SU-DHL-6 (cell line): ENCODE results near the gene C3orf49.

Experiments
- H2AFZ ChIP-seq: fragments of 200-600 bp; sonication (generic); 2 replicates; pipeline ENCODE4 v1.6.1; 2014; ENCODE audit warnings: low read depth, mild to moderate bottlenecking, moderate library complexity, mixed read lengths, antibody characterized with exemption, low read length; ENCODE audit not compliant: severe bottlenecking
- H3F3A ChIP-seq: fragments of 200-600 bp; shearing (Covaris generic); 2 replicates; pipeline ENCODE4 v1.6.0; 2016; ENCODE audit warnings: antibody characterized with exemption, mild to moderate bottlenecking; ENCODE audit not compliant: insufficient read depth
- H3K27ac ChIP-seq: fragments of 200-600 bp; sonication (generic); 2 replicates; pipeline ENCODE4 v1.5.1; 2016; ENCODE audit warnings: low read depth, mild to moderate bottlenecking, low read length, moderate library complexity, mixed read lengths
- H3K27me3 ChIP-seq: fragments of 200-600 bp; sonication (generic), shearing (Covaris generic); 2 replicates; pipeline ENCODE4 v1.6.0; 2014; ENCODE audit warnings: mild to moderate bottlenecking, low read length
- H3K36me3 ChIP-seq: fragments of 200-600 bp; sonication (generic); 2 replicates; pipeline ENCODE4 v1.6.1; 2014; ENCODE audit warnings: mild to moderate bottlenecking, low read length, mixed read lengths
- H3K4me2 ChIP-seq: fragments of 300-600, 200-600 bp; shearing (Covaris generic), sonication (generic); 2 replicates; pipeline ENCODE4 v1.6.0; 2014; ENCODE audit warnings: low read length, low read depth, mild to moderate bottlenecking; ENCODE audit not compliant: poor library complexity, severe bottlenecking
- H3K4me3 ChIP-seq: fragments of 200-600 bp; sonication (generic); 2 replicates; pipeline ENCODE4 v1.5.1; 2014; ENCODE audit warnings: antibody characterized with exemption, low read length, mild to moderate bottlenecking, mixed read lengths; ENCODE audit not compliant: insufficient read depth, poor library complexity, severe bottlenecking
- H3K79me2 ChIP-seq: fragments of 200-600 bp; sonication (generic); 2 replicates; pipeline ENCODE4 v1.6.1; 2014; ENCODE audit warnings: mild to moderate bottlenecking, low read length, moderate library complexity; ENCODE audit not compliant: insufficient read depth
- H3K9ac ChIP-seq: fragments of 200-600 bp; sonication (generic); 2 replicates; pipeline ENCODE4 v1.7.0; 2014; ENCODE audit warnings: mild to moderate bottlenecking, low read length
- H3K9me2 ChIP-seq: fragments of 200-600 bp; sonication (generic); replicated peaks from 2 replicates; pipeline ENCODE4 v1.6.1; 2014; ENCODE audit warnings: low read length; ENCODE audit not compliant: insufficient read depth
- H3K9me3 ChIP-seq: fragments of 200-600 bp; sonication (generic); 2 replicates; pipeline ENCODE4 v1.6.1; 2014; ENCODE audit warnings: low read length, mixed read lengths; ENCODE audit not compliant: insufficient read depth
- H4K20me1 ChIP-seq: fragments of 200-600 bp; sonication (generic); 2 replicates; pipeline ENCODE4 v1.6.1; 2014; ENCODE audit warnings: low read depth, mild to moderate bottlenecking, antibody characterized with exemption, low read length, moderate library complexity, mixed read lengths
- CTCF ChIP-seq: fragments of 200-600 bp; sonication (generic); IDR thresholded peaks from one replicate; pipeline ENCODE4 v1.5.1; 2017; ENCODE audit warnings: antibody characterized with exemption, mild to moderate bottlenecking, low read length, moderate library complexity; ENCODE audit not compliant: insufficient read depth, poor library complexity, severe bottlenecking
- EZH2phosphoT487 ChIP-seq: fragments of 200-600 bp; sonication (generic), shearing (Covaris generic); conservative IDR thresholded peaks from 2 replicates; pipeline ENCODE4 v1.6.1; 2018; ENCODE audit warnings: mild to moderate bottlenecking, antibody characterized with exemption, low read length, moderate library complexity, mixed read lengths

C3orf49 gene

GRCh38 chr3:63892773-63893352 is 73.8 kb downstream of the C3orf49 start:
- H4K20me1 ChIP-seq = 0 out of 2 replicates have a peak, but pooled peaks cover 3% of the 10 kb centered on the region
- no peak for TF ChIP-seq EZH2phosphoT487
- TF ChIP-seq CTCF = no peak
- no peaks in the 10 kb centered on the region for H3F3A ChIP-seq
- no peak overlapping the region for H3K9ac ChIP-seq
- H3K4me2 ChIP-seq = no peak overlapping the region
- H3K4me3 ChIP-seq = no peak overlapping the region
- H3K36me3 ChIP-seq = no peaks in the 10 kb centered on the region
- H2AFZ ChIP-seq = no peak overlapping the region
- peaks cover 63% of the 10 kb centered on the region for H3K79me2 ChIP-seq
- H3K27ac ChIP-seq = no peak overlapping the region
- no peaks in the 10 kb centered on the region for H3K27me3 ChIP-seq
- H3K9me2 ChIP-seq = no peaks in the 10 kb centered on the region
- H3K9me3 ChIP-seq = no peaks in the 10 kb centered on the region

- TF ChIP-seq CTCF (no peak), EZH2phosphoT487 (no peak)
- H3K4me2 ChIP-seq = no peak overlapping the region
- no peak overlapping the region for H3K27ac ChIP-seq
- H3K4me3 ChIP-seq = no peak overlapping the region
- H3K27me3 ChIP-seq = no peaks in the 10 kb centered on the region
- peaks cover 46% of the 10 kb centered on the region for H3K79me2 ChIP-seq
- H3K9me3 ChIP-seq = no peaks in the 10 kb centered on the region
- H4K20me1 ChIP-seq = no peaks in the 10 kb centered on the region
- H3F3A ChIP-seq = no peaks in the 10 kb centered on the region
- peaks cover 14% of the 10 kb centered on the region; the same call in 1 of the 2 replicates for H3K36me3 ChIP-seq
- no peak overlapping the region for H2AFZ ChIP-seq
- no peaks in the 10 kb centered on the region for H3K9me2 ChIP-seq
- H3K9ac ChIP-seq = no peak overlapping the region
Observed at GRCh38 chr3:63895422-63896189, 76.5 kb downstream of the C3orf49 start.

- no peak overlapping the region for H2AFZ ChIP-seq
- no peak overlapping the region for H3K27ac ChIP-seq
- no peaks in the 10 kb centered on the region for H3F3A ChIP-seq
- no peak overlapping the region for H3K9ac ChIP-seq
- H3K36me3 ChIP-seq = peaks cover 21% of the 10 kb centered on the region
- no peaks in the 10 kb centered on the region for H4K20me1 ChIP-seq
- H3K27me3 ChIP-seq = no peaks in the 10 kb centered on the region
- H3K79me2 ChIP-seq = peaks cover 51% of the 10 kb centered on the region
- no peak overlapping the region for H3K4me2 ChIP-seq
- TF ChIP-seq CTCF (no peak), EZH2phosphoT487 (no peak)
- H3K4me3 ChIP-seq = no peak overlapping the region
- no peaks in the 10 kb centered on the region for H3K9me3 ChIP-seq
- no peaks in the 10 kb centered on the region for H3K9me2 ChIP-seq
Observed at GRCh38 chr3:63896332-63897030, 77.4 kb downstream of the C3orf49 start.
